HEK293T (cell line): Measurements from ENCODE around the gene CDH13.

Experiments
- CTCF ChIA-PET: fragments of 350-600 bp; formaldehyde crosslinking; extraction: SDS; loops from one replicate; lab custom pipeline; 2021; ENCODE audit warnings: antibody characterized with exemption, inconsistent platforms; lab: Yijun Ruan, JAX
- POLR2A ChIA-PET: fragments of 350-600 bp; formaldehyde crosslinking; extraction: SDS; loops from one replicate; lab custom pipeline; 2020; ENCODE audit warnings: antibody characterized with exemption, inconsistent platforms; lab: Yijun Ruan, JAX
- DNase-seq: peaks from one replicate; pipeline ENCODE4 v3.0.0; 2012; ENCODE audit warnings: mixed read lengths; ENCODE audit errors: extremely low spot score
- ARNT ChIP-seq: fragments of 450-650 bp; IDR thresholded peaks from 2 replicates; pipeline ENCODE4 v1.6.1; 2017; ENCODE audit warnings: mild to moderate bottlenecking
- BHLHE40 ChIP-seq: fragments of 450-650 bp; IDR thresholded peaks from 2 replicates; pipeline ENCODE4 v1.6.1; 2016; ENCODE audit warnings: mild to moderate bottlenecking, moderate library complexity, borderline replicate concordance
- CTBP1 ChIP-seq: fragments of 450-650 bp; IDR thresholded peaks from 2 replicates; pipeline ENCODE4 v1.6.1; 2016; ENCODE audit warnings: borderline replicate concordance
- ELF4 ChIP-seq: fragments of 450-650 bp; IDR thresholded peaks from 2 replicates; pipeline ENCODE4 v1.6.1; 2017; ENCODE audit warnings: antibody characterized with exemption
- FOXA1 ChIP-seq: fragments of 450-650 bp; IDR thresholded peaks from 2 replicates; pipeline ENCODE4 v1.6.1; 2016; ENCODE audit warnings: mild to moderate bottlenecking
- FOXK2 ChIP-seq: fragments of 450-650 bp; IDR thresholded peaks from 2 replicates; pipeline ENCODE4 v1.6.1; 2016; ENCODE audit warnings: mild to moderate bottlenecking
- FOXM1 ChIP-seq: fragments of 450-650 bp; IDR thresholded peaks from 2 replicates; pipeline ENCODE4 v1.6.1; 2017; ENCODE audit warnings: mild to moderate bottlenecking, borderline replicate concordance
- HDGF ChIP-seq: fragments of 450-650 bp; IDR thresholded peaks from 2 replicates; pipeline ENCODE4 v1.6.1; 2017; ENCODE audit warnings: antibody characterized with exemption, borderline replicate concordance
- L3MBTL2 ChIP-seq: fragments of 450-650 bp; conservative IDR thresholded peaks from 2 replicates; pipeline ENCODE4 v1.6.1; 2016; ENCODE audit warnings: mild to moderate bottlenecking
- LEF1 ChIP-seq: fragments of 450-650 bp; IDR thresholded peaks from 2 replicates; pipeline ENCODE4 v1.6.1; 2017; ENCODE audit warnings: mild to moderate bottlenecking, borderline replicate concordance
- NFRKB ChIP-seq: fragments of 450-650 bp; IDR thresholded peaks from 2 replicates; pipeline ENCODE4 v1.6.1; 2016; ENCODE audit warnings: mild to moderate bottlenecking, moderate library complexity
- PKNOX1 ChIP-seq: fragments of 450-650 bp; IDR thresholded peaks from 2 replicates; pipeline ENCODE4 v1.6.1; 2016
- SP1 ChIP-seq: fragments of 450-650 bp; IDR thresholded peaks from 2 replicates; pipeline ENCODE4 v1.6.1; 2017
- SUZ12 ChIP-seq: fragments of 450-650 bp; IDR thresholded peaks from 2 replicates; pipeline ENCODE4 v1.6.1; 2016; ENCODE audit warnings: mild to moderate bottlenecking
- TARDBP ChIP-seq: fragments of 450-650 bp; IDR thresholded peaks from 2 replicates; pipeline ENCODE4 v1.6.1; 2016
- ZNF384 ChIP-seq: fragments of 450-650 bp; IDR thresholded peaks from 2 replicates; pipeline ENCODE4 v1.6.1; 2016

Gene CDH13

GRCh38 chr16:83802135-83802534, 1175.4 kb downstream of the CDH13 start:
- no peak for DNase-seq
- ChIA-PET CTCF (no interaction called here), POLR2A (no interaction called here)
- TF ChIP-seq ARNT (no peak), CTBP1 (no peak), TARDBP (no peak)

GRCh38 chr16:83802554-83803205, 1175.9 kb downstream of the CDH13 start:
- DNase-seq: no peak
- no peak for TF ChIP-seq ARNT
- no peak for TF ChIP-seq FOXA1
- no peak for TF ChIP-seq L3MBTL2
- TF ChIP-seq FOXM1: no peak
- no peak for TF ChIP-seq HDGF
- no peak for TF ChIP-seq ZNF384
- no peak for TF ChIP-seq NFRKB
- no peak for TF ChIP-seq SP1
- TF ChIP-seq BHLHE40: no peak
- no peak for TF ChIP-seq ELF4
- TF ChIP-seq SUZ12: no peak
- no peak for TF ChIP-seq LEF1
- no peak for TF ChIP-seq FOXK2
- no peak for TF ChIP-seq CTBP1
- no peak for TF ChIP-seq TARDBP
- TF ChIP-seq PKNOX1: no peak
- CTCF ChIA-PET: no interaction called here
- POLR2A ChIA-PET: no interaction called here

- ChIA-PET POLR2A (no interaction called here), CTCF (interaction anchor here (0.6 kb wide), 1 partner anchor 260 kb away, joined by 4 read pairs; no protein-coding TSS in a partner anchor)
- TF ChIP-seq BHLHE40: no peak
- TF ChIP-seq ZNF384: no peak
- TF ChIP-seq TARDBP: no peak
- no peak for TF ChIP-seq SP1
- no peak for TF ChIP-seq CTBP1
- TF ChIP-seq HDGF: no peak
- TF ChIP-seq ELF4: no peak
- TF ChIP-seq PKNOX1: no peak
- no peak for TF ChIP-seq SUZ12
- TF ChIP-seq L3MBTL2: no peak
- no peak for TF ChIP-seq FOXM1
- no peak for DNase-seq
These were observed 1177.0 kb downstream of the CDH13 start for GRCh38 chr16:83803811-83804210.

GRCh38 chr16:83804366-83804765, 1177.6 kb downstream of the CDH13 start:
- POLR2A ChIA-PET: no interaction called here
- DNase-seq: no peak
- CTCF ChIA-PET: interaction anchor here (0.6 kb wide), 1 partner anchor 260 kb away, joined by 4 read pairs; no protein-coding TSS in a partner anchor
- TF ChIP-seq ELF4 (no peak), FOXA1 (no peak), FOXK2 (no peak), TARDBP (no peak), SP1 (no peak), SUZ12 (no peak), CTBP1 (no peak), ARNT (no peak), NFRKB (no peak), L3MBTL2 (no peak), LEF1 (no peak), FOXM1 (no peak), HDGF (no peak), ZNF384 (no peak), PKNOX1 (no peak), BHLHE40 (no peak)

GRCh38 chr16:83806036-83806435, 1179.3 kb downstream of the CDH13 start:
- TF ChIP-seq LEF1: no peak
- TF ChIP-seq FOXK2: no peak
- TF ChIP-seq NFRKB: no peak
- no peak for TF ChIP-seq HDGF
- no peak for TF ChIP-seq PKNOX1
- TF ChIP-seq SUZ12: no peak
- no peak for TF ChIP-seq BHLHE40
- no peak for TF ChIP-seq SP1
- TF ChIP-seq TARDBP: no peak
- no peak for TF ChIP-seq L3MBTL2
- no peak for TF ChIP-seq ELF4
- TF ChIP-seq ARNT: no peak
- TF ChIP-seq CTBP1: no peak
- no peak for TF ChIP-seq FOXM1
- POLR2A ChIA-PET: no interaction called here
- no peak for DNase-seq
- CTCF ChIA-PET: no interaction called here

- ChIA-PET POLR2A (no interaction called here), CTCF (no interaction called here)
- no peak for DNase-seq
- TF ChIP-seq FOXA1: no peak
- TF ChIP-seq PKNOX1: no peak
- no peak for TF ChIP-seq ELF4
- no peak for TF ChIP-seq ZNF384
- TF ChIP-seq SUZ12: no peak
- TF ChIP-seq HDGF: no peak
- no peak for TF ChIP-seq NFRKB
- no peak for TF ChIP-seq TARDBP
- no peak for TF ChIP-seq ARNT
- TF ChIP-seq LEF1: no peak
- TF ChIP-seq BHLHE40: no peak
- no peak for TF ChIP-seq L3MBTL2
These were observed 1180.0 kb downstream of the CDH13 start for GRCh38 chr16:83806731-83807130.
